Muscle of arm (tissue), 12 donors: ENCODE data around the gene LAMTOR5. TPM values are rescaled to one million over a fixed set of nuclear protein-coding genes. Genes with fewer than 3 reads are reported as not detected.

Experiments used
- DNase-seq: peaks from one replicate; pipeline ENCODE4 v3.0.0-alpha.2; 2013
- polyA plus RNA-seq, 12 donors: library from polyadenylated mRNA; unstranded; fragments of 120-200 nt; gene quantifications; one replicate each; pipeline ENCODE4 v1.2.1, GENCODE V29; 2013; ENCODE audit not compliant: insufficient read length in 12 of 12

The LAMTOR5 gene
- polyA plus RNA-seq, 12 donors, result 59.5 to 127 (median 109) TPM; not detected in 1

DNA sequence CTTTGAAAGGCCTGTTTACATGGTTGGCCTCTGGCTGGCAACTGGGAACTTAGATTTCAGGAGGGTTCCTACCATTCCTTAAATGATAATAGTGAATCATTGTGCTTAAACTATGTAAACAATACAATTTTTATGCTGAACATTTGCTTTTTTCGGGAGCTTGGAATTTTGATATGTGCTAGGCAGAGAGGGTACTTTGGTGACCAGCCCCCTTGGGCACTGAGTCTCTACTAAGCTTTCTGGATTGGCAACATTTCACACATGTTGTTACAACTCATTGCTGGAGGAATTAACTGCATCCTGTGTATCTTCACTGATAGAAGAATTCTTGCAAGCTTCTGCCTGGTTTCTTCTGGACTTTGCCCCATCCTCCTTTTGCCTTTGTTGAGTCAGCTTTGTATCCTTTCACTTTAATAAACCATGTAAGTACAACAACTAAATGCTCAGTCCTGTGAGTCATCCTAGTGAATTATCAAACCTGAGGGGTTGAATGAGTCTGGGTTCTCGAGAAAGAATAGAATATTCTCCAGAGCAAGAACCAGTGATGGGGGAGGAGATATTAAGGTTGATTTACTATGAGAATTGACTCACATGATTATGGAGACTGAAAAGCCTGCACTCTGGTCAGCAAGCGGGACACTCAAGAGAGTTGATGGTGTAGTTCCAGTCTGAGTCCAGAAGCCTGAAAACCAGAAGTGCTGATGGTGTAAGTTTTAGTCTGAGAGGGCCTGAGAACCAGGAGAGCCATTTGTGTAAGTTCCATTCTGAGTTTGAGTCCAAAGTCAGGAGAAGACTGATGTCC is 13.6 kb downstream of the LAMTOR5 start:
- DNase-seq, result no peak

DNA sequence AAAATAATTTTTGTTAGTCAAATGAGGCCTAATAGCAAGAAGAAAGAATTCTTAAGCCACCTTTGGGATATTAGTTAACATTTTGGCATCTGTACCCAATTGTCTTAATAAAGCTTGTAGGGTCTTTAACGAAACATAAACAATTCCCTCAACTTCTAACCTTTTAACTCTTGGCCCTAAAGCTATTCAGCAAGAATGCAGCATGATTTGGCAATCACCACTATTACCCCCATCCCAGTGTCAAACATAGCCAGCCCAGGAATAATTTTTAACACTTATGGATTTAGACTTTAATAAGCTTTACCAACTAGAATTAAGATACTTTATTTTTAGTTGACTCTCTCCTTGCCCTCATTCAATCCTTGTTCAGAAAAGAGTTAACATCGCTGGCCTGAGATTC is 14.2 kb downstream of the LAMTOR5 start:
- DNase-seq, result no peak

DNA sequence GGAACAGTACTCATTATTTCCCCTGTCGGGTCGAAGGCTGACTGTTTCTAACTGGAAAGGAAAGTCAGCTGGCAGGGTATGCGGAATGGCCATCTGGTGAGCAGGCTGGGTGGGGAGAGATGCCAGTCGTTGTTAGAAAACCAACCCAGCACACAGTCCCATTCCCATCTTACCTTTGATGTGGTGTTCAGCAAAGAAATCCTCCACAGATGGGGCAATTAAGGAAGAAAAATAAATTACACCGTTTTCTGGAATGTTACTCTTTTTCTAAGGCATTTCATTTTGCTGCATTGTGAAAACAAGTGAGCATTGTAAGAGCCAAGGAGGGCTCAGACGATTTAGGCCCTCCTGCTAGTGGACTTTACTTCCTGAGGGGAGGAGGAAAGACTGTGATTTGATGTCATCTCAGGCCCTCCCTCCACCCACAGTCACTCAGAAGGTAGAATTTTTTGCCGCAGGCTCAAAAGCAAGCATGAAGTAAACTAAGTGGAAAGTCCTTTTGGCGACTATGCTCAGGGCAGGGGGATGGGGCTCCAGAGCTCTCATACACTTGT is 16.7 kb downstream of the LAMTOR5 start, which contains the start of gene SLC16A4:
TSS of gene SLC16A4 (minus strand) at position 335 of the 554 bp plus-strand sequence. CDS start 1,703 bp downstream, outside the sequence.
- peak; percentile 53 for DNase-seq

DNA sequence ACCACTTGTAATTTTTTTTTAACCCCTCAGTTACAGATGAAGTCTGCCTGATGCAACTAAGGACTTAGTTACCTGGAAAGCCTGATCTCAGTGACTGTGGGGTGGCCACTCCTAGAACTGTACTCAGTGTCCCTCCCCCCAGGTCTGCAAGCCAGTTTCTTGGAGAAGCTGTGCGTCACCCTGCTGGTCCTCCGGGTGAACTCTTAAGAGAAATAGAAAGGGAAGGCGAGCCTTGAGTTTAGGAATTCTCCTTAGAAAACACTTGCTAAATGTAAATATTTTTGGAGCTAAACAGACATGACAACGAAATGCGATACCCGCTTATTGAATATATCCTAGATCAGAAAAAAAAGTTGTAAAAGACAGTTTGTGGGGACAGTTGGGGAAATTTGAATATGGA is 17.4 kb downstream of the LAMTOR5 start:
- DNase-seq, result peak; percentile 45

DNA sequence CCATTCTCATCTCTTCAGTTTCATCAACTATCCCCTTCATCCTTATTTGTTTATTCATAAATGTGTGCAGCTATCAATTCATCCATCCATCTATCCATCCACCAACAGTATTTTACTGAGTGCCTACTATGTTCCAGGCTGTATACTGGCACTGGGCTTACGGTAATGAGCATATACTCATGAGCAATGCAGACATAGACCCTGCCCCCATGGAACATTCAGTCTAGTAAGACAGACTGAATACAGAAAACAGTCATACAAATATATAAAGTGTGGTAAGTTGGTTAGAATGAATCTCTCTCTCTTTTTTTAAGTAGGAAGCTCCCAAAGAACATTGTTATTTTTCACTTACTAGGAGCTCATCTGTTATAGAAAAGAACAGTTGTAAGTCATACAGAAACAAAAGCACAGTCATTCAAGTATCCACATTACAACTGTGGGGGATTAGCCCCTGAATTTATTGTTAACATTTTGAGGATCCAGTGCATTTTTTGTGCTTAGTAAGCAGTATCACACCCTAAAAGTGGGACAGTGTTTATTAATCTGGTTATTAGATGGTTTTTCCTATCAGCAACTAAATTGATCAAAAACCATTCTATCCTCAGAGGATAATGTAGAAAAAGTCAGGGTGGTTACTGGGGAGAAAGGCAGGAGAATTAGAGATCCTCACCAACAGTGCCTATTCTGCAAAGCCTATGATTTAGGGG is 20.3 kb downstream of the LAMTOR5 start:
- DNase-seq, result no peak

DNA sequence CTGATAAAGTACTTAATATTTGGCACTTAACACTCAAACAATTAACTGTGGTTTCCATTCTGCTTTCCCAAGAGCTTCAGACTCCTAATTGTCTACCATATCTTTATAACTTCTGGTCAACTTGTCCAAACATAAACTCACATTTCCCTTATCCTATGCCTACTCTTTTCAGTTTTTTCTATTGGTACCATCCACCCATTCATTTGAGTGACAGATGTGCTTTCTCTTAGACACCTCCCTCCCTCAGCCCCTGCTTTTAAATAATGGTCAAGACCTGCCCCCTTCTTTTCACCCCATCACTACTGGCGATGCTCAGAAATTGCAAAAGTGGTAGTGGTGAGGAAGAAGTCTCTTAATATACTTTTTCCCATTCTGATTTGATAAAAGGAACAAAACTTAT is 22.1 kb downstream of the LAMTOR5 start:
- no peak for DNase-seq

DNA sequence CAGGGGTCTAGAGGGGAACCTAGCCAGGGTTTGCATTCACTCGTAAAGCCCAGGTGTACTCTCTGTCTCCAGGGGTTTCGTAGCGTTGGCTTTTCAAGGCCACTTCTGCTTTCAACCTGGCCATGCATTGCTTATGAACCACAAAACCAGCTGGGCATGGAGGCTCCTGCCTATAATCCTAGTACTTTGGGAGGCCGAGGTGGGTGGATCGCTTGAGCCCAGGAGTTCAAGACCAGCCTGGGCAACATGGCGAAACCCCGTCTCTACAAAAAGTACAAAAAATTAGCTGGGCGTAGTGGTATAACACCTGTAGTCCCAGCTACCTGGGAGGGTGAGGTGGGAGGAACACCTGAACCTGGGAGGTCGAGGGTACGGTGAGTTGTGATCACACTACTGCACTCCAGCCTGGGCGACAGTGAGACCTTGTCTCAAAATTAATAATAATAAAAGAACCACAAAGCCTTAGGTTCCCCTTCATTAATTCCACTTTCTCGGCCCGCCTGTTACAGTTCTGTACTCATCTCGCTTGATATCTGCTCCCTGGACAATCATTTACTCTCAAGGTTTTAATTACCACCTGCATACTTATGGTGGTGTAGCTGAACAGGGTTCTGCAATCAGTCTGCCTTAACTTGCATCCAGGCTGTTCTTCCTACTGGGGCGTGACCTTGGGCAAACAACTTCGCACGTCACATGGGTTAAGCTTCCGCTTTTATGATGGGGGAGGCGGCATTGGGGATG is 22.7 kb downstream of the LAMTOR5 start:
- no peak for DNase-seq

DNA sequence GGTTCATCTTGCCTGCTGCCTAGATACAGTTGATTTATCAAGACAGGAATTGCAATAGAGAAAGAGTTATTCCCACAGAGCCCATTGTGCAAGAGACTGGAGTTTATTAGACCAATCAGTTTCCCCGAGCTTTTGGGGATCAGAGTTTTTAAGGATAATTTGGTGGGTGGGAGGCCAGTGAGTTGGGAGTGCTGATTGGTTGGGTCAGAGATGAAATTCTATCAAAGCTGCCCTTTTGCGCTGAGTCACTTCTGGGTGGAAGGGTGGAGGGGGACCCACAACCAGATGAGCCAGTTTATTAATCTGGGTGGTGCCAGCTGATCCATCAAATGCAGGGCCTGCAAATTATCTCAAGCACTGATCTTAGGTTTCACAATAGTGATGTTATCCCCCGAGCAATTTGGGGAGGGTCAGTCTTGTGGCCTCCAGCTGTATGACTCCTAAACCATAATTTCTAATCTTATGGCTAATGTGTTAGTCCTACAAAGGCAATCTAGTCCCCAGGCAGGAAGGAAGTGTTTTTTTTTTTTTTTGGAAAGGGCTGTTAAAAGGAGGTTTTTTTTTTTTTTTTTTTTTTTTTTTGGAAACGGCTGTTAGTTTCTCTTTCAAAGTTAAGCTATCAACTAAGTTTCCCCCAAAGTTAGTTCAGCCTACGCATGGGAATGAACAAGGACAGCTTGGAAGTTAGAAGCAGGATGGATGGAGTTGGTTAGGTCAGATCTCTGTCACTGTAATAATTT is 24.1 kb downstream of the LAMTOR5 start:
- no peak for DNase-seq

DNA sequence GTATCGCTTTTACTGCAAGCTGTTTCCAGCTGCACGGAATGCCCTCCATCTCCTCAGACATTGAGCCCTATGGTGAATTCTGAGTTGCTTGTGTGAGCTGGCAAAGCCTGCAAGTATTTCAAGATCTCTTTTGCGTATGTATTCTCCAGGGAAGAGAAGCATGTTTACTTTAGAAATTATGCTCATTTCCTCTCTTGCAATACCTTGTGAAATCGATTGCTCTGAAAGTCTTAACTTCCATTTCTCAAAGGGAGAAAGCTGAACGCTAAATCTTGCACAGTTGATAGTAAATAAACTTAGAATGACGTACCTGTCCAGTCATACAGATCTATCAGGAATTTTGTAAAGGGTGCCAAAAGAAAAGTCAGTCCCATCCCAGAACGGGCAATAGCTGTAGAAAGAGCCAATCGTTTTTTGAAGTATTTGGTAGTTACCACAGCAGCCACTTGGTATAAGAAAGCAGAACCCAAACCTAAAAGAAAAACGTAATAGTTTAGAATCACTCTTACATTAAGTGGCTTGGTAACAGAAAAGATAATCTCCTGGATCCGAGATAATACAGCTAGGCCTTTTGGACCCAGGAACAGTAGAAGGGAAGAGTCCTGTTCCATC is 26.7 kb downstream of the LAMTOR5 start:
- DNase-seq, result no peak

DNA sequence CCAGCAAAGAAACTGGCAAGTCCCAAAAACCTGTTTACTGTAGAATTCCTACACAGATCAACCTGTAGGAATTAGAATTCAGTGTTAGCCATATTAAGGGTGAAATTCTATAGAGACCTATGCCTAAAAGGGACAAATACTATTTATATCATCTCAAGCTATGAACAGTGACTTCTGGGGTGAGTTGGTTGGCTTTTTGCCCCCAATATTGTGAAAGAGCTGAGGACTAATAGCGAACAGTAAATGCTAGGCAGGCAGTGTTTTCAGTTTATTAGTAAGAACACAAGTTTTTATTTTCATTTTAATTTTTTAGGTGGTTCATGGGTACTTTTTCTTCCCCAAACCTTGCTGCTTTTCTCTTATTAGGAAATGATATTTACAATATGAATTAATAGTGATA is 32.0 kb downstream of the LAMTOR5 start:
- DNase-seq, result no peak

DNA sequence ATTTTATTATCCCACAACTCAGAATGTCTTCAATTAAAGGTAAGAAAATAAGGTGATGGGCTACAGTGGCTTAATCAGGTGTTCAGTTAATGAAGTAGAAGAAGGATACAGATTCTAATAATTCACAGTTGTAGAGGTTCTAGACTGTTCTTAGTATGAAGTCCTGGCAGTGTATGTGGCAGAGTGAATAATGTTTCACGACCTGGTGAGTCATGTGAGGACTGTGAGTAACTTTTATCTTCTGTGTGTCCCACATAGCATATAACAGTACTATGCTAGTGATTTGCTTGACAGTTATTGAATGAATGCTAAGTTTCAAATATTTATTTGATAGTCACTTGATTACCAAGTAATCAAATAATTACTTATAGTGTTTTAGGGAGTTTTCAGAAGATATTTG is 36.7 kb downstream of the LAMTOR5 start:
- DNase-seq, result no peak

DNA sequence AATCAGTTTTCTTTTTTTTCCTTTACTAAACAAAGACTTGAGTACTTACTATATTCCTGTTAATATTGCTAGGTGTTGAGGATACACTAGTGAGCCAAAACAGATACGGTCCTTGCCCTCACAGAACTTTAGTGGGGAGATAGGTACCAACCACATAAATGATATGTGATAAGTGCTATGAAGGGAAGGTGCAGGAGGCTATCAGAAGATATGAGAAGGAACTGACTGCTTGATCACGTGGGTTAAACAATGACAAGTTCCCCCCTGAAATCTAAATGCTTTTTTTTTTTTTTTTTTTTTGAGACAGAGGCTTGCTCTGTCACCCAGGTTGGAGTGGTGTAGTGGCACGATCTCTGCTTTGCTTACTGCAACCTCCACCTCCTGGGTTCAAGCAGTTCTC is 43.3 kb downstream of the LAMTOR5 start:
- no peak for DNase-seq

DNA sequence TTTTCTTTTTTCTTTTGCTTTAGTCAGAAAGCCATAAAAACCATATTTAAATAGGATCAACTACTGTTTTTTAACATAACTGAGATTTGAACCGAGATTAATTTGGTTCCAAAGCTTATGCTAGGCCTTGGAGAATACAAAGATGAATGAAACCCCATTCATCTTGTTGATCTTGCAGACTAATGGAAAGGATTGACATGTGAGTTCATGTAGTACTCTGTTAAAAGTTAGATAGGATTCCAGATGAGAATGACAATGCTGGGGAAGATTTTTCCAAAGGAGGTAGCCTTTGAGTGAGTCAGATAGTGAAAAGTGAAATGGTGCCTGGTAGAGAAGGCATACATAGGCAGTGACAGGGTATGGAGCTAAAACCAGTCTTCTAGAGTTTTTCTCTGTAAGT is 45.6 kb downstream of the LAMTOR5 start:
- DNase-seq, result no peak

DNA sequence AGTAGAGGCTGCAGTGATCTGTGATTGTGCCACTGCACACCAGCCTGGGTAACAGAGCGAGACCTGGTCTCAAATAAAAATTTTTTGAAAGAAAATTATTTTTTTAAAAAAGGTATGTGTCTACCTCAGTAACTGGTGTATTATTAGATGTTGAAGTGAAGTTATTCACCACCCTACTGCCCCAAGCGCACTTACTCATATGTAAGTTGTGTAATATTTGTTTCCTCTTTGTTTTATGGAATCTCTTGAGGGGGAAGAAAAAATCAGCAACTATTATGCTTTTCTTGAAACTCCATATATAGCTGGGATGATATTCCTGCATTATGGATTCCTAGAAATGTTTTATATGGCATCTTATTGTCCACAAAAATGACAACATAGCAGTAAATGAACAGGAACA is 47.1 kb downstream of the LAMTOR5 start:
- DNase-seq, result no peak

DNA sequence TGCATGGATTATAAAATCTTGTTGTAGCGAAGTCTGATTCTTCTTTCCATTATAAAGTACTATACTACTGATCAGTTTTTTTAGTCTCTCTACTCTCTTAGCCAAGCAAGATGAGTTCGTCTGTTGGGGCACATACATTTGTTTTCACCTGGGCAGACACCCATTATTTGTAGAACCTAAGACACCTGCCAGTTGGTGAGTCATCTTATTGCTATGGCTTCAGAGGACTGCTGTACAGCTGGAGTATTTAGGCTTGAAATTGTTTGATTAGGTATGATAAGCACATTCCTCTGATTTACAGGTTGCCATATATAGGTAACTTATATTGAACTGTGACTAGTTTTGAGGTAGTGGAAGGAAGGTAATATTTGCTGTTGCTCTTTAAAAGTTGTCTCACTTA is 51.1 kb downstream of the LAMTOR5 start:
- no peak for DNase-seq

DNA sequence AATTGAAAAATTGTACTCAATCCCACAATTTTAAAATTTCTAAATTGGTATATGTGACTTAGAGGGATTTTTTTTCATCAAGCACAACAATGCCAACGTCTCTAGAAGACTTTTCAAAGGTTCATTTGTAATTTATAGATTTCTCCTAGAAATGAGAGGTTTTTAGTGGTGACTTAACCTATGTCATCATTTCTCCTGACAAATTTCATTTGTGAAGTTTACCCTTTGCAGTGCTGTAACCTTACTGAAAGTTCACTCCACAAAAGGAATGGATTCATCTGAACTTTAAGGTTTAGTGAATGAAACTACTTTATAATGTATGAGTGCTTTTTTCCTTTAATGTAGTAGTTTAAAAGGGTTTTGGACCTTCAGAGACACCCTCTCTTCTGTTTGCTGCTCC is 52.2 kb downstream of the LAMTOR5 start:
- no peak for DNase-seq

Other genes with a start within 250 kb of the LAMTOR5 start
- 10 to 100 TPM in 1 of 12 donors, 1 to 10 TPM in 10, not detected in 1; 4.7 to 21.9 (median 7.6) TPM for gene KCNC4, start 197.4 kb downstream of the LAMTOR5 start, polyA plus RNA-seq
- gene RBM15, start 68.3 kb downstream of the LAMTOR5 start, polyA plus RNA-seq, result 1 to 10 TPM in 11 of 12 donors, not detected in 1; 7.2 to 9.6 (median 8.4) TPM
- 10 to 100 TPM in 7 of 12 donors, 1 to 10 TPM in 4, not detected in 1; 7.2 to 24.8 (median 10.6) TPM for gene SLC16A4, start 16.7 kb downstream of the LAMTOR5 start, polyA plus RNA-seq
- gene PROK1, start 43.5 kb upstream of the LAMTOR5 start, polyA plus RNA-seq, result under 1 TPM in 2 of 12 donors, not detected in 10; 0.09 to 0.12 TPM
- 1 to 10 TPM in 1 of 12 donors, under 1 TPM in 9, not detected in 2; 0.12 to 1.2 (median 0.37) TPM for gene KCNA10, start 111.5 kb upstream of the LAMTOR5 start, polyA plus RNA-seq
- gene KCNA2, start 198.7 kb upstream of the LAMTOR5 start, polyA plus RNA-seq, result 1 to 10 TPM in 9 of 12 donors, under 1 TPM in 2, not detected in 1; 0.59 to 2.2 (median 1.2) TPM